RWPE2 (cell line): ENCODE data around the gene EML2.
A peak's percentile ranks its signal among the peaks of the same experiment; 100 is the strongest.

Experiments used
- ATAC-seq: fragments of 200-7000 bp; cut with Tn5 transposase; 3 replicates; pipeline ENCODE4 v1.9.1; 2021; ENCODE audit warnings: low read depth
- DNase-seq: peaks from one replicate; pipeline ENCODE4 v3.0.0-alpha.2; 2020; ENCODE audit warnings: low spot score
- H3K27ac ChIP-seq: fragments of 450-650 bp; 2 replicates; pipeline ENCODE4 v1.5.1; 2017; ENCODE audit warnings: mild to moderate bottlenecking; ENCODE audit not compliant: poor library complexity, severe bottlenecking
- H3K27me3 ChIP-seq: fragments of 250-450 bp; sonication (Bioruptor Pico); 2 replicates; pipeline ENCODE4 v1.5.1; 2021; ENCODE audit warnings: mild to moderate bottlenecking, moderate library complexity; ENCODE audit not compliant: insufficient read depth, poor library complexity, severe bottlenecking
- H3K36me3 ChIP-seq: fragments of 250-450 bp; sonication (Bioruptor Pico); 2 replicates; pipeline ENCODE4 v1.5.1; 2020; ENCODE audit warnings: low read depth, mild to moderate bottlenecking, moderate library complexity
- H3K4me1 ChIP-seq: fragments of 250-450 bp; sonication (Bioruptor Pico); 2 replicates; pipeline ENCODE4 v1.5.1; 2021; ENCODE audit warnings: mild to moderate bottlenecking, moderate library complexity; ENCODE audit not compliant: insufficient read depth, poor library complexity, severe bottlenecking
- H3K4me3 ChIP-seq: fragments of 250-450 bp; sonication (Bioruptor Pico); 2 replicates; pipeline ENCODE4 v1.5.1; 2021; ENCODE audit warnings: mild to moderate bottlenecking, moderate library complexity; ENCODE audit not compliant: severe bottlenecking
- H3K9me3 ChIP-seq: fragments of 250-450 bp; sonication (Bioruptor Pico); 2 replicates; pipeline ENCODE4 v1.5.1; 2021; ENCODE audit warnings: mild to moderate bottlenecking, moderate library complexity; ENCODE audit not compliant: severe bottlenecking
- CTCF ChIP-seq: fragments of 450-650 bp; IDR thresholded peaks from one replicate; pipeline ENCODE4 v1.5.1; 2017; ENCODE audit warnings: mild to moderate bottlenecking, moderate library complexity; ENCODE audit not compliant: poor library complexity, severe bottlenecking

Gene EML2

DNA sequence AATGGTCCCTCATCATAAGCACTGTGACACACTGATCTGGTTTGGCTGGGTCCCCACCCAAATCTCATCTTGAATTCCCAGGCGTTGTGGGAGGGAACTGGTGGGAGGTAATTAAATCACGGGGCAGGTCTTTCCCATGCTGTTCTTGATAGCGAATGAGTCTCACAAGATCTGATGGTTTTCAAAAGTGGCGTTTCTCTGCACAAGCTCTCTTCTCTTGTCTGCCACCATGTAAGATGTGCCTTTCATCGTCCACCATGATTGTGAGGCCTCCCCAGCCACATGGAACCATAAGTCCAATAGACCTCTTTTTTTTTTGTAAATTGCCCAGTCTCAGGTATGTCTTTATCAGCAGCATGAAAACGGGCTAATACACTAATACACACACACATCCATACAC, 30.2 kb downstream of the EML2 start:
- no peak overlapping the region for H3K27ac ChIP-seq
- peaks cover 42% of the 10 kb centered on the region for H3K36me3 ChIP-seq
- ATAC-seq (no peak), DNase-seq (no peak)
- H3K4me3 ChIP-seq = no peak overlapping the region
- H3K9me3 ChIP-seq = no peaks in the 10 kb centered on the region
- peaks cover 5% of the 10 kb centered on the region for H3K4me1 ChIP-seq
- H3K27me3 ChIP-seq = no peaks in the 10 kb centered on the region
- no peak for TF ChIP-seq CTCF

DNA sequence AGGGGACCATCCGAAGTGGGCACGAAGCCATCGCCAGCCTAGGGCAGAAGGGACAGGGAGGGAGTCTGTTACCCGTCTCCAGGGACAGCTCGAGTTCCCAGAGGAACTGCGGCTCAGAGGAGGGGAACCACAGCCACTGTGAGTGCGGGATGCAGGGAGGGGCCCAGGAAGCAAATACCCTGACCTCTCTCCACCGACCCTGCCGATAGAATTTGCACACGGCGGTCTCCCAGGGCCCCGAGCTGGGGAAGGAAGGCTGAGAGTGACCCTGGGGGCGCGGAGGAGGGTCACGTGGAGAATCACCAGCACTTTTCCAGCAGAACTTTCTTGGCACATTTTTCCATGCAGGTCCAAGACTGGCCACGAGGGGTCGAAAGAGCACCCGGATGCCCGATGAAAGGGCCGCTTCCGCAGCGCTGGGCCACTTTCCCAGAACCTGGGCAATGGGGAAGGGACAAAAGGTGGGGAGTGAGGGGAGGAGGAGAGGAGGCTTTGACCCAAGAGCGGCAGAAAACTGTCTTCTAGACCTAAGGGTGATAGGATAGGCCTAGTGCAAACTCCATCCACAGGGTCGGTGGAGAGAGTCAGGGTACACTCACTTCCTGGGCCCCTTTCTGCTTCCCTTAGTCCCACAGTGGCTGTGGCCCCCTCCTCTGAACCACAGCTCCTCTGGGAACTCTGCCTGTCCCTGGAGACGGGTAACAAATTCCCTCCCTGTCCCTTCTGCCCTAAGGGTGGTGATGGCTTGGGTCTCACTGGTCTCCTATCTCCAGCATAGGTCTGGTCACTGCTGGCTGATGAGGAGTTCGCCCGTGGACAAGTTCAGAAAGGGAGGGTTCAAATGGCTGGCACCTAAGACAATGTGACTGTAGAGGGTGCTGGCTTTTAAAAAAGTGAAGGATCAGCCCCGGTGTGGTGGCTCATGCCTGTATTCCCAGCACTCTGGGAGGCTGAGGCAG, 31.8 kb downstream of the EML2 start:
- no peaks in the 10 kb centered on the region for H3K27me3 ChIP-seq
- H3K4me3 ChIP-seq = no peak overlapping the region
- DNase-seq (no peak), ATAC-seq (peak; percentile 62)
- H3K9me3 ChIP-seq = no peaks in the 10 kb centered on the region
- TF ChIP-seq CTCF = peak; percentile 91
- H3K36me3 ChIP-seq = peaks cover 26% of the 10 kb centered on the region
- peaks cover 2% of the 10 kb centered on the region for H3K4me1 ChIP-seq
- no peak overlapping the region for H3K27ac ChIP-seq

DNA sequence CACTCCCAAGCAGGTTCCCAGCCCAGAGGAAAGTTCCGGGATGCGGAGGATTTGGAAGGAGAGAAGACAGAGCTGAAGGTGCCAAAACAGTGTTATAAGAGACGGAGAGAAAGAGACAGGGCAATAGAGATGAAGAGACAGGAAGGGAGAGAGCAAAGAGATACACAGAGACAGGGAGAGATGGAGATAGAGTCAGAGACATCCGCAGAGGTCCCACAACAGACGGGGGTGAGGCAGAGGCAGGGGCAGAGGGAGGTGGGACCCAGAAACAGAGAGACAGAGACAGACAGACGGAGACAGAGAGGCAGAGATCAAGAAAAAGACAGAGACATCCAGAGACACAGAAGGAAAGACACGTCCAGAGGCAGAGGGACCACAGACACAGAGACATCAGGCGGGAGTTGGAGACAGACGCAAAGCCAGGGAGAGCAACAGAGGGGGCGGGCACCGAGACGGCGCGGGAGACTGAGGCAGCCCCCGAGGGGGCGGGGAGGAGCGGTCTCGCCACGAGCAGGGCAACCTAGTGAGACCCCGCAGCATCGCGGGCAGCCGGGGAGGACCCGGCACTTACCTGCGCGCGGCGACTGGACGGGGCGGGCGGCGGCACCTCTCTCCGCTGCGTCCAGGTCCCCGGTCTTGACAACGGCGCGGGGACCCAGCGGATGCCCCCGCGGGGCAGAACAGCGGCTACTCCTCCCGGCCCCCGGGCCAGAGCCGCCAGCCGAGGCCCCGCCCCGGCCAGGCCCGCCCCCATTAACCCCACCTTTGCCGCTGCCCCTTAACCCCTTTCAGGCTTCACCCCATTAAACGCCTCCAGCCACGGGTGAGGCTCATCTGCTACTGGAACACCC, 37.4 kb downstream of the EML2 start, which contains the start of gene GPR4:
GPR4 (minus strand) TSS at position 689 of the 851 bp plus-strand sequence. CDS start 10,346 bp downstream, outside the sequence.
- Histone ChIP-seq H3K27ac (no peak within 1 kb of the TSS), H3K27me3 (no peaks in the 10 kb centered on the region), H3K9me3 (no peaks in the 10 kb centered on the region), H3K4me1 (peaks cover 18% of the 10 kb centered on the region), H3K36me3 (no peaks in the 10 kb centered on the region), H3K4me3 (peak within 1 kb of the TSS; percentile 27)
- DNase-seq = no peak
- peak; percentile 57; the same call in 2 of the 3 replicates for ATAC-seq
- TF ChIP-seq CTCF = no peak

DNA sequence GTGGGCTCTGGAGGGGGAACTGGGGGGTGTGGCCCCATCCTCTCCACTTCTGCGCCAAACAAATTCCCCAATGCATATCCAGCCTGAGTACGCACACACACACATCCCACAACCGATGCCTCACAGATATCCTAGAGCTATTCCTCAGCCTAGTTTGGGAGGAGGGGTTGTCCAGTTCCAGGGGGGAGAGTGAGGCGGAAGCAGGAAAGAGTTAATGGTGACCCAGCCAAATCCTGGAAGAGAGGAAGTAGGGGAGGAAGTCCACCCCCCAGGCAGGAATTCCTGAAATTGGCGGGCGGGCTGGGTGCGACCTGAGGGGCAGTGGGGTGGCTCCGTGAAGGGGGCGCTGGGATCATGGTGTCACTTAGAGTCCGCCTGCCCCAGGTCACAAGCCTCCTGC, 38.1 kb downstream of the EML2 start:
- H3K27me3 ChIP-seq = no peaks in the 10 kb centered on the region

More for the DNA sequence above, 38.1 kb downstream of the EML2 start:
- Histone ChIP-seq H3K27ac (no peak overlapping the region), H3K4me1 (peaks cover 18% of the 10 kb centered on the region), H3K4me3 (peak overlapping the region; percentile 27), H3K9me3 (no peaks in the 10 kb centered on the region), H3K36me3 (no peaks in the 10 kb centered on the region)
- TF ChIP-seq CTCF = no peak
- no peak for DNase-seq
- no peak for ATAC-seq
